Rectal smooth muscle tissue (tissue), 1 donor: Measurements from ENCODE around the gene PRRX1.

ENCODE experiments used
- H3K27ac ChIP-seq: one replicate; pipeline ENCODE4 v1.7.0; 2013; ENCODE audit warnings: low read depth, low read length, inconsistent platforms
- H3K27me3 ChIP-seq: one replicate; pipeline ENCODE4 v1.7.0; 2013; ENCODE audit warnings: low read length; ENCODE audit not compliant: control insufficient read depth, insufficient read depth
- H3K36me3 ChIP-seq: one replicate; pipeline ENCODE4 v1.7.0; 2013; ENCODE audit warnings: low read length; ENCODE audit not compliant: control insufficient read depth, insufficient read depth
- H3K4me1 ChIP-seq: one replicate; pipeline ENCODE4 v1.7.0; 2013; ENCODE audit warnings: low read length; ENCODE audit not compliant: control insufficient read depth, insufficient read depth
- H3K4me3 ChIP-seq: one replicate; pipeline ENCODE4 v1.7.0; 2013; ENCODE audit warnings: low read length
- H3K9ac ChIP-seq: one replicate; pipeline ENCODE4 v1.7.0; 2013; ENCODE audit warnings: low read length

Gene PRRX1

GRCh38 chr1:170699696-170700095, 35.8 kb downstream of the PRRX1 start:
- Histone ChIP-seq H3K4me1 (no peaks in the 10 kb centered on the region), H3K27ac (no peak overlapping the region), H3K4me3 (no peak overlapping the region), H3K9ac (no peak overlapping the region), H3K36me3 (no peaks in the 10 kb centered on the region), H3K27me3 (no peaks in the 10 kb centered on the region)

- H3K36me3 ChIP-seq: no peaks in the 10 kb centered on the region
- no peak overlapping the region for H3K4me3 ChIP-seq
- no peak overlapping the region for H3K9ac ChIP-seq
- H3K27me3 ChIP-seq: no peaks in the 10 kb centered on the region
- no peaks in the 10 kb centered on the region for H3K4me1 ChIP-seq
- no peak overlapping the region for H3K27ac ChIP-seq
Measured at GRCh38 chr1:170700842-170701615, 37.1 kb downstream of the PRRX1 start.

- no peak overlapping the region for H3K27ac ChIP-seq
- no peaks in the 10 kb centered on the region for H3K27me3 ChIP-seq
- no peak overlapping the region for H3K9ac ChIP-seq
- H3K4me3 ChIP-seq: no peak overlapping the region
- H3K4me1 ChIP-seq: no peaks in the 10 kb centered on the region
- no peaks in the 10 kb centered on the region for H3K36me3 ChIP-seq
Measured at GRCh38 chr1:170701962-170702361, 38.0 kb downstream of the PRRX1 start.

GRCh38 chr1:170703591-170703990, 39.7 kb downstream of the PRRX1 start:
- H3K27ac ChIP-seq: no peak overlapping the region
- no peak overlapping the region for H3K9ac ChIP-seq
- H3K4me3 ChIP-seq: no peak overlapping the region
- no peaks in the 10 kb centered on the region for H3K4me1 ChIP-seq
- H3K36me3 ChIP-seq: no peaks in the 10 kb centered on the region
- no peaks in the 10 kb centered on the region for H3K27me3 ChIP-seq

GRCh38 chr1:170704256-170704655, 40.3 kb downstream of the PRRX1 start:
- H3K4me3 ChIP-seq: no peak overlapping the region
- no peaks in the 10 kb centered on the region for H3K27me3 ChIP-seq
- H3K27ac ChIP-seq: no peak overlapping the region
- H3K36me3 ChIP-seq: no peaks in the 10 kb centered on the region
- no peak overlapping the region for H3K9ac ChIP-seq
- no peaks in the 10 kb centered on the region for H3K4me1 ChIP-seq

GRCh38 chr1:170705981-170706380, 42.0 kb downstream of the PRRX1 start:
- Histone ChIP-seq H3K4me3 (no peak overlapping the region), H3K9ac (no peak overlapping the region), H3K36me3 (no peaks in the 10 kb centered on the region), H3K27ac (no peak overlapping the region), H3K27me3 (no peaks in the 10 kb centered on the region), H3K4me1 (no peaks in the 10 kb centered on the region)

- H3K27me3 ChIP-seq: no peaks in the 10 kb centered on the region
- H3K4me1 ChIP-seq: no peaks in the 10 kb centered on the region
- no peak overlapping the region for H3K4me3 ChIP-seq
- H3K36me3 ChIP-seq: no peaks in the 10 kb centered on the region
- H3K27ac ChIP-seq: no peak overlapping the region
- no peak overlapping the region for H3K9ac ChIP-seq
Measured at GRCh38 chr1:170707117-170707516, 43.2 kb downstream of the PRRX1 start.

- H3K27ac ChIP-seq: no peak overlapping the region
- no peak overlapping the region for H3K9ac ChIP-seq
- no peaks in the 10 kb centered on the region for H3K27me3 ChIP-seq
- H3K4me3 ChIP-seq: no peak overlapping the region
- H3K36me3 ChIP-seq: no peaks in the 10 kb centered on the region
- H3K4me1 ChIP-seq: no peaks in the 10 kb centered on the region
Measured at GRCh38 chr1:170707959-170708655, 44.2 kb downstream of the PRRX1 start.

GRCh38 chr1:170711682-170712081, 47.8 kb downstream of the PRRX1 start:
- Histone ChIP-seq H3K36me3 (no peaks in the 10 kb centered on the region), H3K4me3 (no peak overlapping the region), H3K9ac (no peak overlapping the region), H3K4me1 (no peaks in the 10 kb centered on the region), H3K27ac (no peak overlapping the region), H3K27me3 (no peaks in the 10 kb centered on the region)

- Histone ChIP-seq H3K27ac (no peak overlapping the region), H3K9ac (no peak overlapping the region), H3K36me3 (no peaks in the 10 kb centered on the region), H3K4me1 (no peaks in the 10 kb centered on the region), H3K27me3 (no peaks in the 10 kb centered on the region), H3K4me3 (no peak overlapping the region)
Measured at GRCh38 chr1:170714163-170714562, 50.2 kb downstream of the PRRX1 start.

- Histone ChIP-seq H3K4me3 (no peak overlapping the region), H3K9ac (no peak overlapping the region), H3K4me1 (no peaks in the 10 kb centered on the region), H3K27ac (no peak overlapping the region), H3K36me3 (no peaks in the 10 kb centered on the region), H3K27me3 (no peaks in the 10 kb centered on the region)
Measured at GRCh38 chr1:170714938-170715337, 51.0 kb downstream of the PRRX1 start.

- H3K27me3 ChIP-seq: no peaks in the 10 kb centered on the region
- H3K4me3 ChIP-seq: no peak overlapping the region
- no peak overlapping the region for H3K9ac ChIP-seq
- H3K36me3 ChIP-seq: no peaks in the 10 kb centered on the region
- no peaks in the 10 kb centered on the region for H3K4me1 ChIP-seq
- H3K27ac ChIP-seq: no peak overlapping the region
Measured at GRCh38 chr1:170716835-170717429, 53.0 kb downstream of the PRRX1 start.
